D721Med (cell line): ENCODE measurements around the gene PHF12.

Experiments
- DNase-seq: peaks from one replicate; pipeline ENCODE4 v3.0.0; 2011; ENCODE audit warnings: low spot score; ENCODE audit not compliant: insufficient read length
- FAIRE-seq: peaks from 2 replicates; lab custom pipeline; 2011; peaks lifted over from hg19 to GRCh38; lab: Jason Lieb, UNC
- CTCF ChIP-seq: IDR thresholded peaks from 2 replicates; pipeline ENCODE4 v1.5.1; 2012; ENCODE audit warnings: mild to moderate bottlenecking, control low read depth; ENCODE audit not compliant: insufficient read depth; ENCODE audit errors: missing control alignments

PHF12 gene

GRCh38 chr17:28951428-28951990, at the start of gene PHF12:
Gene PHF12, minus strand, starts transcription at chr17:28951518. Its CDS starts 558 bp downstream, at chr17:28950960.
- no peak for DNase-seq
- FAIRE-seq: no peak
- no peak for TF ChIP-seq CTCF

- no peak for TF ChIP-seq CTCF
- FAIRE-seq (no peak), DNase-seq (no peak)
Measured at GRCh38 chr17:29000973-29001372, 49.7 kb upstream of the PHF12 start.

- FAIRE-seq (no peak), DNase-seq (no peak)
- no peak for TF ChIP-seq CTCF
Measured at GRCh38 chr17:28999206-28999605, 47.9 kb upstream of the PHF12 start.

- no peak for TF ChIP-seq CTCF
- FAIRE-seq (no peak), DNase-seq (no peak)
Measured at GRCh38 chr17:28997806-28998205, 46.5 kb upstream of the PHF12 start.

- FAIRE-seq (no peak), DNase-seq (no peak)
- TF ChIP-seq CTCF: no peak
Measured at GRCh38 chr17:28996554-28997096, 45.3 kb upstream of the PHF12 start.

GRCh38 chr17:28993645-28994426, 42.5 kb upstream of the PHF12 start:
- DNase-seq (no peak), FAIRE-seq (no peak)
- no peak for TF ChIP-seq CTCF
